Stimulated activated CD8-positive, alpha-beta memory T cell treated with anti-CD3 and anti-CD28 coated beads, Interleukin-15, amount 100 ng/mL, for 48 hours (primary cell): ENCODE data around the gene C10orf143.
"Not testable (repeated sequence)": the region's sequence is repeated elsewhere in the genome, so short reads cannot be mapped to it uniquely, and the experiment has no call there.

Experiments used
- DNase-seq, 2 donors: peaks; one replicate each; pipeline ENCODE4 v3.0.0-alpha.2; 2020; ENCODE audit warnings: low read depth in 2 of 2

The C10orf143 gene

DNA sequence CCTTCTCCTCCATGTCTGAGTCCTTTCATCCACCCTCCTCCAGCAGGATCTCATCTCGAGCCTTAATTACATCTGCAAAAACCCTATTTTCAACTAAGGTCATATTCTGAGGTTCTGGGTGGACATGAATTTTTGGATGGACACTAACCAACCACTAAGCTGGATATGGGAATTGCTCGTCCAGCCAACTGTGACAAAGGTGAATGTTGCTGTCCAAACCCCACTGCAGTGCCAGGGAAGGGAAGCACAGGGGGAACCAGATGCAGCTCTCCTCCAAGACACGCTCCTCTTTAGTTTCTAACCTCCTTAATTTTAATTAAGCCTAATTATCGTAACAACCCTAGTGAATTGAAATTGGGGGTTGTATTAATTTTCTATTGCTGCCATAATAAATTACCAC lies 81.4 kb downstream of the C10orf143 start:
- no peak for DNase-seq

- DNase-seq = no peak
Measured at GRCh38 chr10:130028465-130028819, 82.2 kb downstream of the C10orf143 start.

GRCh38 chr10:130027716-130028464 lies 82.7 kb downstream of the C10orf143 start:
- DNase-seq = no peak

DNA sequence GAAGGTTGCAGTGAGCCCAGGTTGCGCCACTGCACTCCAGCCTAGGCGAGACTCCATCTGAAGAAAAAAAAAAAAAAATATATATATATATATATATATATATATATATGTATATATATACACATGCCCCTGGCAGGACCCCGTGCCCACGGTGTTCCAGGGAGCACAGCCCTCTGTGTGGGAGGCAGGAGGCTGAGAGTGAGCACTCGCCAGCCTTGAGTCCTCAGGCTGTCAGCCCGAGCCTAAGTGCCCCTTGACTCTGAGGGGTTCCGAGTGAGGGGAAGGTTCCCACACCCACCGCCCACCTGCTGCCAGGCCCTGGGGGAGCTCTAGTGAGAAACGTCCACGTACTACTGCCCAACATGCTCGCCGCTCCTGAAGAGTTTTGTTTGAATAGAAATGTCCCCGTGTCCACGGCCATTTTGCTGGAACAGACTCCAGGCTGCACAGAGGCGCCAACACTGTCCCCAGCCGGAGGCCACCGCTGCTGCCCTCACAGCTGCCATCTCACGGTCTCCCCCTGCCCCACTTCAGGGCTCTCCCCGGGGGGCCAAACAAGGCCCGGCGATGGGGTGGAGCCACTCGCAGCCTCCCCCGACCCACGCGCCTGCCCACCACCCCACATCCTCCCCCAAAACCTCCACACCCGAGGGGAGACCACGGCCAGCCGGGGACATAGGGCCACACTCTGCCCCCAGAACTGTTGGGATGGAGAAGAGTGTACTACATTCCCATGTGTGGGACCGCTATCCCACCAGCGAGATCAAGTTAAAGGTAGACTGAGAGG lies 83.8 kb downstream of the C10orf143 start:
- DNase-seq = no peak

DNA sequence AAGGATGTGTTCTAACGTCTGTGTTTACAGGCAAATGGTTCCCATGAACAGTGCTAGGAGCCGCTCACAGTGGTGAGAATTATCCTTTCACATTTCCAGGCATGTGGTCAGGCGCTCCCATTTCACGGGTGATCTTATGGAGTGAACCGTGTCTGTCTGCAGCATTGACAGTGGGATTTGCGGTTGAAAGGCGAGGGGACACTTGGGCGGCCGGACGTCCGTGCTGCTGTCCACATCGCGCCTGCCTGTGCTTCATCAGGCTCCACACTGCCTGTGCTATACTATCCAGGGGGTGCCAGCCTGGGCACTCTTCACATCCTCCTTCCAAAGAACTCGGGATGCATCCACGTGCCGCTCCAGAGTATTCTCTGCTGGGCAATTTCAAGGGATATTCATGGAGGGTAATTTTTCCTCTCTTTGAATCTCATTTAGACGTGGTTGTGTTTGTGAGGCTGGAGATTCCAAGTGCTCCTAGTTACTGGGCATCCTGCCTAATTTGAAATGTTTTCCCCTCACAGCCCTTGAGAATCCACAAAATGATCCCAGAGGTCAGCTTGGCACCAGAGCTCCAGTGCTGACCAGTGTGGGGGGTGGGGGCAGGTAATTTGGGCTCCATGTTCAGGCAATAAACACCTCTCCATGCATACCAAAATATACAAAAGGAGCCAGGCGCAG lies 84.7 kb downstream of the C10orf143 start:
- DNase-seq = no peak

DNA sequence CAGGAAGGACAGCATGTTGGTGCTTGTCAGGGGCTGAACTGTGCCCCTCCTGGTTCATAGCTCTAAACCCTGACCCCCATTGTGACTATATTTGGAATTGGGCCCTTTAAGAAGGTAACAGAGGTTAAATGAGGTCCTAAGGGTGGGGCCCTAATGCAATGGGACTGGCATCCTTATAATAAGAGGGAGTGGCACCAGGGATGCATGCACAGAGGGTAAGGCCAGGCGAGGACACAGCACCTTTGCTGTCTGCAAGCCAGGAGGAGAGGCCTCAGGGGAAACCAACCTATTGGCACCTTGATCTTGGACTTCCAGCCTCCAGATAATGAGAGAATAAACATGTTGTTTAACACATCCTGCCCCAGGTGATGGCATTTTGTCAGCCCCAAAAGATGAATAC lies 85.3 kb downstream of the C10orf143 start:
- DNase-seq = no peak

- no peak for DNase-seq
Measured at GRCh38 chr10:130024779-130025325, 85.8 kb downstream of the C10orf143 start.

- DNase-seq = not testable (repeated sequence)
Measured at GRCh38 chr10:130024326-130024725, 86.3 kb downstream of the C10orf143 start.

DNA sequence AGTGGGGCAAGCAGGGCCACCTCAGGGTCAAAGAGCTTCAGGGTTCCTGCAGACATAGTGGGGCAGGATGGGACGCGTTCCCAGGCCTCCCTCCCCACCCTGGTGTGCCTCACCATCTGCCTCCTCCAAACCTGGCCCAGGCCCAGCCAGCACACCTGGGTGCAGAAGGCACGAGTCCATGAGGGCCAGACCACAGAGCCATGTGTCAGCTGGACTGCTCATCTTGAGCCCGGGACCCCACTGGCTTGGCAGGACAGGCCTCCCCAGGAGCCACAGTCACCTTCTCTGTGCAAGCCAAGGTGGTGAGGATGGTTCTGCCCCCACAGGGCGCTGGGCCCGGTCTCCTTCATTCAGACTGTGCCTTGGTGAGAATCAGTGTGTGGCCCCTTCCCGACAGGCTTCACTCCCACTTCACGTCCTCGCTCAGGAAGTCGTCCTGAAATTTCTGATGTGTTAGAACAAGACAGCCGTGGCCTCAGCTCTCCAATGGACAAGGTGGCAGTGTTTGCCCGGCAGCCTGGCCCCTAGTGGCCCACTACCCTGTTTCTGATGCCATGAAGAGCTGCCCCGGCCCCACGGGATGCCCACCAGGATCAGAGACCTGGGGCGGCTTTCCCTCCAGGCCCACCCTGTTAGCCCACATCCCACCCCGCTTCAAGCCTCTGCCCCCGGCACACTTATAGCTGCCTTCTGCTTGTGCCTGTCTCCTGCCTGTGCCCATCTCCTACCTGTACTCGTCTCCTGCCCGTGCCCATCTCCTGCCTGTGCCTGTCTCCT lies 87.0 kb downstream of the C10orf143 start:
- DNase-seq = no peak

- no peak for DNase-seq
Measured at GRCh38 chr10:130022511-130023299, 87.9 kb downstream of the C10orf143 start.

DNA sequence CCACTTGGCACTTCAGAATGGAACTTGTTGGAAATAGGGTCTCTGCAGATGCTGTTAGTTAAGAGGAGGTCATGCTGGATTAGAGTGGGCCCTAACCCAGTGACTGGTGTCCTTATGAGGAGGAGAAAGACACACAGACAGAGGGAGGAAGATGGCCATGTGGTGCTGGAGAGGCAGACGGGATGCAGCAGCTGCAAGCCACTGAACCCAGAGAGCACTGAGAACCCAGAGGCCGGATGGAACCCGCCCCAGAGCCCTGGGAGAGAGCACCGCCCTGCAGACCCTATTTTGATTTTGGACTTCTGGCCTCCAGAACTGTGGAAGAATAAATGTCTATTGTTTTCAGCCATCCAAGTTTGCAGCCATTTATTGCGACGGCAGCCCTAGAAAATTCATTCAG lies 88.5 kb downstream of the C10orf143 start:
- no peak for DNase-seq

DNA sequence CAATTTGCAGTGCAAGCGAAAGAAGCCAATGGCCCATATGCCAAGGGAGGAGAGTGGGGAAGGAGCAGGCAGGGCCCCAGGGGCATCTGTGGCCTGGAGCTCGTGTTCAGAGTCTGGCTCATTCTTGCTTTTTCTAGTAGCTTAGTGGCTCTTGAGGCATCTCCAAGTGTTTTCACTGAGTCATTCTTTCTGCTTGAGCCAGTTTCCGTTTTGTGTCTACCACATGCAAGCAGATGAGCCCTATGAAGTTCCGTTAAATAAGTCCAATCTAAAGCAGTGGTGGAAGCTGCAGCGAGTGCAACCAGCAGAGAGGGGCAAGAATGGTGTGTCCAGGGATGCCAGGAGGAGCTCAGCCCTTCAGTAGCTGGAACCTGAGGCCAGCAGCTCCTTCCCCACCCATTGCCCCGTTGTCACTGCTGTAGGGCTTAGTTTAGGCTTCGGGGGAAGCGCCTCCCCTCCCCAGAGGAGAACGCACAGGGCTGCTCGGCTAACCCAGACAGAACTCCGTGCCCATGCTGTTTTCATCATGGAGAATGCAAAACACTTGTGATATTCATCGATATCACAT lies 89.2 kb downstream of the C10orf143 start:
- no peak for DNase-seq

GRCh38 chr10:130020651-130021382 lies 89.8 kb downstream of the C10orf143 start:
- DNase-seq = no peak

GRCh38 chr10:130018730-130019185 lies 91.9 kb downstream of the C10orf143 start:
- DNase-seq = no peak

DNA sequence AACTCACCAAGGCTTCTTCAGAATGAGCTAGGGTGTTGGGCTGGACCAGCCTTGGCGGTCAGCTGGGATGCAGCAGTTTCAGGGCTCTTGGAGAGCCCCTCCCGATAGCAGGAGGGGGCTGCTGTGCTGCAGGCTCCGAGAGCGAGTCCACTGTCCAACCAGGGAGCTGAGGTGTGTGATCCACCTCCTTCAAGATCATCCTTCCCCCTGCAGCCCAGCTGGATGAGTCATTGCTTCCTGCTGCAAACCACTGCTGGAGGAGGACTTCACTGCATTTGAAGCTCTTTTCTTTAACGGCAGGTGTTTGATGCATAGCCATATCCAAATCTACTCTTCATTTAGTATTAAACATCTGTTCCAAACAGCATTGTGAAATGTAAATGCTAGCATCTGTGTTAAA lies 92.4 kb downstream of the C10orf143 start:
- DNase-seq = no peak

GRCh38 chr10:130017631-130018022 lies 93.0 kb downstream of the C10orf143 start:
- DNase-seq = no peak

GRCh38 chr10:130016993-130017630 lies 93.5 kb downstream of the C10orf143 start:
- DNase-seq = no peak

DNA sequence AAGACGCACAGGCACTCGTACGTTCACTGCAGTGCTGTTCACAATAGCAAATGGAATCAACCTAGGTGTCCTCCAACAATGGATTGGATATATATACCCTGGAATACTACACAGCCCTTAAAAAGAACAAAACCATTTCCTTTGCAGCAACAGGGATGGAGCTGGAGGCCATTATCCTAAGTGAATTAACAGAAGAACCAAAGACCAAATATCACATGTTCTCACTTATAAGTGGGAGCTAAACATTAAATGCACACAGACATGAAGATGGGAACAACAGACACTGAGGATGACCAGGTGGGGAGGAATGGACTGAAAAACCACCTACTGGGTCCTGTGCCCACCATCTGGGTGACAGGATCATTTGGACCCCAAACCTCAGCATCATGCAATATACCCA lies 94.5 kb downstream of the C10orf143 start:
- no peak for DNase-seq

DNA sequence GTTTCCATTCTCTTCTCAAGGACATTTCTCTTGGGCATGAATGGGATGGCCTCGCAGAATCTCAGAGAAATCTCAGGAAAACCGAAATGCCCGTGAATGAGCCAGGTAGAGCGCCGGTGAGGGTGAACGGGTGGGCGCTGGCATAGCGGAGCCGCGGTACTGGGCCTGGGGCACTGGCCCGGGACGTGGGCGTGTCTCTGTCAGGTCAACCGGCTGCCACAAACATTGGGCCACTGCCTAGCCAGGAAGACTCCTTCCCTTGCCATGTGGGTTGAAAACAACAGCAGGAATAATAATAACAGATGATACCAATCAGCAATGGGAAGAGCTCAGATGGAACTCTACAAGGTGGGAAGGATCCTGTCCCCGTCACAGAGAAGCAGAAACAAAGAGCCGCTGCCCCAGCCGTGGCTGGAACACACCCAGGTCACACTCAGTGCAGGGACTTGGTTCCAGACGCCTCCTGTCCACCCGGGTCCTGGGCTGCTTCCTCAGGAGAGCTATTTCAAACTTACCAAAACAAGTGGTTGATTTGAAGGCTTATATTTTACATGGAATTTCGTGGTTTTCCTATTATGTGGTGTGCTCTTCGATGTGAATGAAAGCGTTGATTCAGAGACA lies 95.4 kb downstream of the C10orf143 start:
- no peak for DNase-seq
